CD8-positive, alpha-beta memory T cell (primary cell): ENCODE results near the gene FOXP2. TPM values are rescaled to one million over a fixed set of nuclear protein-coding genes. Genes with fewer than 3 reads are reported as not detected.
"Not testable (repeated sequence)": the region's sequence is repeated elsewhere in the genome, so short reads cannot be mapped to it uniquely, and the experiment has no call there.

Experiments used
- CTCF ChIA-PET: fragments of 350-600 bp; sonication (Branson Sonifier 250); formaldehyde crosslinking; loops from one replicate; lab custom pipeline; 2021; ENCODE audit warnings: antibody characterized with exemption; lab: Charles Lee
- POLR2A ChIA-PET: fragments of 350-600 bp; sonication (Branson Sonifier 250); formaldehyde crosslinking; loops from one replicate; lab custom pipeline; 2021; ENCODE audit warnings: antibody characterized with exemption; lab: Charles Lee
- DNase-seq, 5 donors: peaks; one replicate each; pipeline versions ENCODE4 v3.0.0 to v3.0.0-alpha.2; 2020 to 2022; ENCODE audit warnings: mixed read lengths in 1 of 5
- H3K27ac ChIP-seq: one replicate; pipeline ENCODE4 v1.7.0; 2013; ENCODE audit warnings: low read depth, mild to moderate bottlenecking, low read length, moderate library complexity
- H3K27me3 ChIP-seq: 2 replicates; pipeline ENCODE4 v1.7.0; 2013; ENCODE audit warnings: low read length, mild to moderate bottlenecking; ENCODE audit not compliant: insufficient read depth, poor library complexity, severe bottlenecking
- H3K36me3 ChIP-seq: 2 replicates; pipeline ENCODE4 v1.7.0; 2013; ENCODE audit warnings: mild to moderate bottlenecking, low read length, moderate library complexity; ENCODE audit not compliant: insufficient read depth
- H3K4me1 ChIP-seq: 2 replicates; pipeline ENCODE4 v1.7.0; 2013; ENCODE audit warnings: mild to moderate bottlenecking, low read length, moderate library complexity; ENCODE audit not compliant: insufficient read depth
- H3K4me3 ChIP-seq: 2 replicates; pipeline ENCODE4 v1.7.0; 2013; ENCODE audit warnings: mild to moderate bottlenecking, low read length
- H3K9me3 ChIP-seq: 2 replicates; pipeline ENCODE4 v1.7.0; 2013; ENCODE audit warnings: mild to moderate bottlenecking, low read length
- H3K27ac Mint-ChIP-seq, 8 donors: one replicate each; pipeline ENCODE4 v1.8.0; 2020 to 2021; ENCODE audit warnings: mixed read lengths in 8 of 8, mild to moderate bottlenecking in 6 of 8, inconsistent platforms in 3 of 8, moderate library complexity in 3 of 8
- H3K27me3 Mint-ChIP-seq, 2 donors: one replicate each; pipeline ENCODE4 v1.8.0; 2020 to 2021; ENCODE audit warnings: mixed read lengths in 2 of 2, mild to moderate bottlenecking in 1 of 2, moderate library complexity in 1 of 2
- H3K36me3 Mint-ChIP-seq, 3 donors: one replicate each; pipeline ENCODE4 v1.8.0; 2020 to 2021; ENCODE audit warnings: mixed read lengths in 3 of 3, inconsistent platforms in 1 of 3, mild to moderate bottlenecking in 1 of 3
- H3K4me1 Mint-ChIP-seq, 3 donors: one replicate each; pipeline ENCODE4 v1.8.0; 2020 to 2021; ENCODE audit warnings: mixed read lengths in 3 of 3, inconsistent platforms in 1 of 3, mild to moderate bottlenecking in 1 of 3
- H3K4me3 Mint-ChIP-seq, 7 donors: one replicate each; pipeline ENCODE4 v1.8.0; 2020 to 2021; ENCODE audit warnings: mixed read lengths in 7 of 7, mild to moderate bottlenecking in 6 of 7, moderate library complexity in 4 of 7, inconsistent platforms in 2 of 7
- H3K9me3 Mint-ChIP-seq, 5 donors: one replicate each; pipeline ENCODE4 v1.8.0; 2020 to 2022; ENCODE audit warnings: mixed read lengths in 5 of 5, mild to moderate bottlenecking in 3 of 5, moderate library complexity in 2 of 5, inconsistent platforms in 1 of 5
- polyA plus RNA-seq: library from polyadenylated mRNA; unstranded; fragments of 300-500 nt; fragmentation: Illumina TruSeq; gene quantifications from one replicate; pipeline ENCODE4 v1.2.3, GENCODE V29; 2021
- total RNA-seq, 2 experiments: library from RNA; stranded (reverse); gene quantifications; one replicate each; pipeline ENCODE4 v1.2.3, GENCODE V29; 2021

Gene FOXP2
- total and polyA plus RNA-seq, 3 experiments from 2014 or later = not detected

DNA sequence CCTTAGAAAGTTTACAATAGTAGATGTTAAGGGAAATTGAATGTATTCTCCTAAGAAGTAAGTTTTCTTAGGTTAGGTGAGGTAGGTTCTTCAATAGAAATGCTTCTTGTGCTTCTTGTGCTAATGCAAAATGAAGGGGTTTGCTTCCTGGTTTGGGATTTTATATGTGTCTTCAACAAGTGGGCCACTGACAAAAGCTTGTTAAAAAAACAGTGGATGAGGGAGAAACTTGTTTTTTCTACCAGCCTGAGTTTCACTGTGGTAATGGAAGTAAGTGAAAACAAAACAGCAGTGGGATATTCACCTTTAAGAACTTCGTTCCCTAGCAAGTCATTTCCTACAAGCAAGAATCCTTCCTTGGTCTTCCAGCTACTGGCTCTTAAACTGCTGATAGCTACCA, 107.5 kb downstream of the FOXP2 start:
- no peak for DNase-seq
- ChIA-PET CTCF (no interaction called here), POLR2A (no interaction called here)
- H3K36me3 Mint-ChIP-seq = no peaks in the 10 kb centered on the region
- Histone ChIP-seq H3K36me3 (no peaks in the 10 kb centered on the region), H3K9me3 (no peaks in the 10 kb centered on the region), H3K4me3 (no peak overlapping the region), H3K27ac (no peak overlapping the region), H3K4me1 (no peaks in the 10 kb centered on the region), H3K27me3 (no peaks in the 10 kb centered on the region)
- H3K27ac Mint-ChIP-seq = no peak overlapping the region
- H3K4me1 Mint-ChIP-seq = no peaks in the 10 kb centered on the region
- peaks cover 0 to 3% of the 10 kb centered on the region in 2 donors for H3K27me3 Mint-ChIP-seq
- peaks cover 0 to 2% (median 0%) of the 10 kb centered on the region in 5 donors for H3K9me3 Mint-ChIP-seq
- no peak overlapping the region for H3K4me3 Mint-ChIP-seq

DNA sequence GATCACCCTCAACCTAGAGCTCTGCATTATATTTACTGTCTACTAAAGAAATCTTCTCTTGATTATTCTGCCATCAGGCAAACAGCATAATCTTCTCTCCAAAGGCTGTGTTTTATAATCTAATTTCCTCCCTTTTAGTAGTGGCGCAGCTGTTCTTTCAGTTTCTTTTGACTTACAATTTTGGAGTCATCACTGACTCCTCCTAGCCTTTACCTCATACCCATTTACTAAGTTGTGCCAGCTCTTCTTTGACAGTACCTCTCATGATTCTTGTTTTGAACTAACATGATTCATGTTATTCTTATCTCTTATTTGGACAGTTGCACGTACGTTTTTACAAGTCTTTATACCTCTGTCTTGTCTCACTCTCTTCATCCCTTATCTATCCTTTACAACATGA, 113.0 kb downstream of the FOXP2 start:
- no peaks in the 10 kb centered on the region for H3K4me1 ChIP-seq
- no peak overlapping the region for H3K4me3 ChIP-seq
- Mint-ChIP-seq H3K27me3 (peaks cover 0 to 3% of the 10 kb centered on the region in 2 donors), H3K4me3 (no peak overlapping the region), H3K9me3 (no peaks in the 10 kb centered on the region), H3K4me1 (no peaks in the 10 kb centered on the region), H3K36me3 (no peaks in the 10 kb centered on the region), H3K27ac (no peak overlapping the region)
- no peaks in the 10 kb centered on the region for H3K27me3 ChIP-seq
- DNase-seq = no peak
- ChIA-PET POLR2A (no interaction called here), CTCF (no interaction called here)
- H3K36me3 ChIP-seq = no peaks in the 10 kb centered on the region
- H3K27ac ChIP-seq = no peak overlapping the region
- H3K9me3 ChIP-seq = no peaks in the 10 kb centered on the region

DNA sequence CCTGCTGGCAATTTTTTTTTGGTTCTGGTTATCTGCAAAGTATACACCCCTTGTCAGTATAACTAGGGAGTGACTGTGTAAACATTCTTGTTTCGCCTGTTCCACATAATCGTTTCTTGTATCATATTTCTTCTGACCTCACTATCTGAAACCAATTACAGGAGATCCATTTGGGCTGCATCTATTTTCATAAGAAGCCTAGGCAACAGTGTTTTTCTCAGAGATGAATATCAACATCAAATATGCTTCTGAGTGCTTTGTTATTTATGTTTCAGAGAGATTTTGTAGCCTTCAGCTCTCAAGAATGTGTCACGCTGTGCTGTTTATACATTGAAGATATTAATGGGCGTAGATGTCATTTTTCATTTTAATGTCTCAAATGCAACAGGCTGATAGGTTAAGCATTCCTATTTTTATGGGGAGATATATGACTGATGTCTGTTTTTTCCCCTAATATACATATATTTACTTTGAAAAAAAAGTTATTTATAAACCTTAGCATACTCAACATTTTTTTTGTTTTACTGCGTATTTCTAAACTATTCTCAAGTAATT, 115.5 kb downstream of the FOXP2 start:
- Histone ChIP-seq H3K36me3 (no peaks in the 10 kb centered on the region), H3K27me3 (no peaks in the 10 kb centered on the region), H3K4me3 (no peak overlapping the region), H3K9me3 (no peaks in the 10 kb centered on the region), H3K4me1 (no peaks in the 10 kb centered on the region), H3K27ac (no peak overlapping the region)
- no peaks in the 10 kb centered on the region for H3K9me3 Mint-ChIP-seq
- H3K36me3 Mint-ChIP-seq = no peaks in the 10 kb centered on the region
- H3K27ac Mint-ChIP-seq = no peak overlapping the region
- no peak for DNase-seq
- POLR2A ChIA-PET = no interaction called here
- peaks cover 0 to 3% of the 10 kb centered on the region in 2 donors for H3K27me3 Mint-ChIP-seq
- H3K4me3 Mint-ChIP-seq = no peak overlapping the region
- H3K4me1 Mint-ChIP-seq = no peaks in the 10 kb centered on the region
- CTCF ChIA-PET = no interaction called here

DNA sequence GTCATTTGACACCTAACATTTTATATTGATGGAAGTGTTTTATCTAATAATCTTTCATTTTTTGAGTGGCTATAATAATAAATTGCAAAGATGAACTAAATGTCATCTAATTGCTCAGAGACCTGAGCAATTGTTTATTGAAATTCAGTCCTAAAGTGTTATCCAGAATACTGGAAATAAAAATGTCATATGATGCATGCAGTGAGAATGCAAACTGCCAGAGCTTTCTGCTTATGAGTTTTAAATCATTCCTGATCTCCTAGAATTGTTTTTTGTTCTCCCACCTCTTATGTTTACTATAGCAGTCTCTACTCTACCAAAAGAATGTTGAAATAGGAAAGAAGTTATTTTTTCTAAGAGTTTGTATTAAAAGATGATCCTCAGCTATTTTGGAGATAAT, 116.7 kb downstream of the FOXP2 start:
- Histone ChIP-seq H3K27ac (no peak overlapping the region), H3K9me3 (no peaks in the 10 kb centered on the region), H3K4me3 (no peak overlapping the region), H3K4me1 (no peaks in the 10 kb centered on the region), H3K27me3 (no peaks in the 10 kb centered on the region), H3K36me3 (no peaks in the 10 kb centered on the region)
- POLR2A ChIA-PET = no interaction called here
- Mint-ChIP-seq H3K27ac (no peak overlapping the region), H3K27me3 (no peaks in the 10 kb centered on the region), H3K36me3 (no peaks in the 10 kb centered on the region), H3K9me3 (no peaks in the 10 kb centered on the region), H3K4me1 (no peaks in the 10 kb centered on the region), H3K4me3 (no peak overlapping the region)
- CTCF ChIA-PET = no interaction called here
- no peak for DNase-seq

DNA sequence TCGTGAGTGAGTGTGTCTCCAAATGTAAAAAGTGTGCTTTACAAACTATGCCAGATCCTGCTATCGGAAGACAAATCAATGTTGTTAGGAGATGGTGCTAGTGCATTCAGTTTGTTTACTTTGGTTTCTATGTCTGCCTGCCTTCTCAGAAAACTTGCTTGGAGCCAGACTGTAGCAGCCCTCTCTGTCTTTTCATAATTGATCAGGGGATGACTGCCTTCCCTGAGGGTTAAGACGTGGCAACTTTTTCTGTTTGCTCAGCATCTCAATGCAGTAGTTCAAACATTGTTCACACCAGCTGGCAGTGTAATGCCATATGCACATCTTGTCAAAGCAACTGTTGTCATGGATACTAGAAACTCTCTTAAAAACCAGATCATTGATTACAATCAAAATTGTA, 118.5 kb downstream of the FOXP2 start:
- Histone ChIP-seq H3K4me3 (no peak overlapping the region), H3K4me1 (no peaks in the 10 kb centered on the region), H3K27me3 (no peaks in the 10 kb centered on the region), H3K9me3 (no peaks in the 10 kb centered on the region), H3K36me3 (no peaks in the 10 kb centered on the region), H3K27ac (no peak overlapping the region)
- no peaks in the 10 kb centered on the region for H3K36me3 Mint-ChIP-seq
- ChIA-PET POLR2A (no interaction called here), CTCF (no interaction called here)
- H3K4me1 Mint-ChIP-seq = no peaks in the 10 kb centered on the region
- H3K27ac Mint-ChIP-seq = no peak overlapping the region
- no peak overlapping the region for H3K4me3 Mint-ChIP-seq
- no peaks in the 10 kb centered on the region for H3K9me3 Mint-ChIP-seq
- no peaks in the 10 kb centered on the region for H3K27me3 Mint-ChIP-seq
- no peak for DNase-seq

DNA sequence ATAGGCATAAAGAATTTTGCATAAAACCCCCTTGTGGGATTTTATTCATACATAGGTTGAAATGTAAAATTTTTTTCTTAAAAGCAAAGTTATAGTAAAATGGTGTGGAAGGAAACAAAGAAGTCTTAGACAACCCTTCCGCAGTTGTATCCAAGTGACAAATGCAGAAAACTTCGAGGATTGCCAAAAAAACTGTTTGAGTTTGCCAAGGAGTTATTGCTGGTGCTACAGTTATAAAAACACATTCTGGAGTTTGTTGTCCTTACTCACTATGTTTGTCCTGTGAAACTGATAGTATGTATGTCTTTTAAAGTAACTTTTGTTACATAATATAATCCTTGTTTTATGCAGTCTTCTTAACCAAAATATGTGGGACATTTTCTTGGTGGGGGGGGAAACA, 120.3 kb downstream of the FOXP2 start:
- Histone ChIP-seq H3K4me1 (no peaks in the 10 kb centered on the region), H3K27ac (no peak overlapping the region), H3K9me3 (no peaks in the 10 kb centered on the region), H3K4me3 (no peak overlapping the region), H3K27me3 (no peaks in the 10 kb centered on the region), H3K36me3 (no peaks in the 10 kb centered on the region)
- H3K9me3 Mint-ChIP-seq = no peaks in the 10 kb centered on the region
- H3K36me3 Mint-ChIP-seq = no peaks in the 10 kb centered on the region
- no peak for DNase-seq
- CTCF ChIA-PET = no interaction called here
- POLR2A ChIA-PET = no interaction called here
- H3K27me3 Mint-ChIP-seq = no peaks in the 10 kb centered on the region
- no peak overlapping the region for H3K4me3 Mint-ChIP-seq
- no peak overlapping the region for H3K27ac Mint-ChIP-seq
- H3K4me1 Mint-ChIP-seq = no peaks in the 10 kb centered on the region

DNA sequence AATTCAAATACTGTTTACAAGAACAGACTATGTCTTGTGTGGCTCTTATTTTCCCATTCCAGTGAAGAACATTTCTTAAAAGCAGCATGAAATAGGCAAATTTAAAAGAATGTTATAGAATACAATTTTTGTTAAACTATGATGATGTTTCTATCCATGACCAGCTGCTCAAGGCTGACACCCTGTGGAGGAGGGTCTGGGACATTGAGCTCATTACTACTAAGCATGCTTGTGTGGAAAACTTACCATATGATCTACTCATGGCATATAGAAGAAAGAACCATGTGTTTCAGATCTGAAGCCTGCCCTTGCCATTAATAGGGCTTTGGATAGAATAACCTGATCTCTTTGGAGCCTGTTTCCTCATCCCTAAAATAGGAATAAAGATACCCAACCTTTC, 125.0 kb downstream of the FOXP2 start:
- Histone ChIP-seq H3K9me3 (no peaks in the 10 kb centered on the region), H3K27me3 (no peaks in the 10 kb centered on the region), H3K36me3 (no peaks in the 10 kb centered on the region), H3K4me3 (no peak overlapping the region), H3K27ac (no peak overlapping the region), H3K4me1 (no peaks in the 10 kb centered on the region)
- Mint-ChIP-seq H3K4me1 (no peaks in the 10 kb centered on the region), H3K27ac (no peak overlapping the region), H3K4me3 (no peak overlapping the region), H3K36me3 (no peaks in the 10 kb centered on the region), H3K27me3 (no peaks in the 10 kb centered on the region), H3K9me3 (no peaks in the 10 kb centered on the region)
- CTCF ChIA-PET = no interaction called here
- POLR2A ChIA-PET = no interaction called here
- DNase-seq = no peak

DNA sequence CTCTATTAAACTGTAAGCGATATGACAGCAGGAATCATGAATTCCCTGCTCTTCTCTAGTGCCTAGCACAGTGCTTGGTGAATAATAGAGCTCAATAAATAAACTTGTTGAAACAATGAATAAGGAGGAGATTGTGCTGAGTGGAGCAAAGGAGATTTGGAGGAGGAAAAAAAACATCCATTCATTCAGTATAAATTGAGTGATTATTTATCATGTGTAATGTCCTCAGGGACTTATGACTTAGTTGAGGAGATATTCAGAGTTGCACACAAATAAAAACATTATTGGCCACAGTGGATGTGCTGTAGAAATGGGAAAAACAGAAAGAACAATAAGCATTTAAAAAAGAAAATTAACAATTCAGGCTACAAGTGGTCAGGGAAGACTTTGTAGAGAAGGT, 125.7 kb downstream of the FOXP2 start:
- no peak for DNase-seq
- ChIA-PET CTCF (no interaction called here), POLR2A (no interaction called here)
- Mint-ChIP-seq H3K9me3 (no peaks in the 10 kb centered on the region), H3K36me3 (no peaks in the 10 kb centered on the region), H3K4me3 (no peak overlapping the region), H3K4me1 (no peaks in the 10 kb centered on the region), H3K27me3 (no peaks in the 10 kb centered on the region), H3K27ac (no peak overlapping the region)
- Histone ChIP-seq H3K27ac (no peak overlapping the region), H3K4me3 (no peak overlapping the region), H3K36me3 (no peaks in the 10 kb centered on the region), H3K9me3 (no peaks in the 10 kb centered on the region), H3K27me3 (no peaks in the 10 kb centered on the region), H3K4me1 (no peaks in the 10 kb centered on the region)

DNA sequence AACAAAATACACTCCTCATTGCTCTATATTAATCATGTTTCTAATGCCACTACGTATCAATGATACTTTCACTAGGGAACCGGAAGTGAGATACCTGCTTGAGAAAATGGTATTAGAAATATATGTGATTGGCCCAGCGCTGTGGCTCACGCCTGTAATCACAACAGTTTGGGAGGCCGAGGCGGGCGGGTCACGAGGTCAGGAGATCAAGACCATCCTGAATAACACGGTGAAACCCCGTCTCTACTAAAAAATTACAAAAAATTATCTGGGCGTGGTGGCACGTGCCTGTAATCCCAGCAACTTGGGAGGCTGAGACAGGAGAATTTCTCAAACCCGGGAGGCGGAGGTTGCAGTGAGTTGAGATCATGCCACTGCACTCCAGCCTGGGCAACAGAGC, 132.7 kb downstream of the FOXP2 start:
- H3K36me3 ChIP-seq, H3K27me3 ChIP-seq, H3K27ac Mint-ChIP-seq, H3K4me3 Mint-ChIP-seq, H3K4me1 Mint-ChIP-seq, H3K4me3 ChIP-seq, H3K9me3 ChIP-seq, CTCF ChIA-PET, POLR2A ChIA-PET, H3K36me3 Mint-ChIP-seq, H3K4me1 ChIP-seq, H3K27me3 Mint-ChIP-seq, H3K27ac ChIP-seq, H3K9me3 Mint-ChIP-seq, DNase-seq: not testable (repeated sequence)
